K562 (cell line): Measurements from ENCODE around the gene VEGFB. TPM values are rescaled to one million over a fixed set of nuclear protein-coding genes. Genes with fewer than 3 reads are reported as not detected.

Experiments used
- ADNP ChIP-seq: fragments of 200-800 bp; sonication (Bioruptor generic); IDR thresholded peaks from 2 replicates; pipeline ENCODE4 v1.6.1; 2016; ENCODE audit warnings: missing genetic modification characterization, missing compliant biosample characterization
- ATF2 ChIP-seq: sonication (generic); formaldehyde crosslinking; IDR thresholded peaks from 2 replicates; pipeline ENCODE4 v1.8.1; 2022; ENCODE audit warnings: missing genetic modification reagents
- CAMTA2 ChIP-seq: fragments of 250-450 bp; sonication (Bioruptor Pico); conservative IDR thresholded peaks from 2 replicates; pipeline ENCODE4 v1.5.1; 2022
- CXXC5 ChIP-seq: fragments of 250-450 bp; sonication (Bioruptor Pico); IDR thresholded peaks from 2 replicates; pipeline ENCODE4 v1.8.0; 2022; ENCODE audit warnings: inconsistent platforms, mild to moderate bottlenecking, moderate library complexity
- E2F4 ChIP-seq: sonication (generic); formaldehyde crosslinking; IDR thresholded peaks from 2 replicates; pipeline ENCODE4 v1.8.0; 2022; ENCODE audit warnings: mild to moderate bottlenecking, low read depth, missing genetic modification reagents
- E2F6 ChIP-seq, 2 experiments: IDR thresholded peaks; 2 replicates each; pipeline ENCODE4 v1.6.1; 2011; ENCODE audit warnings: borderline replicate concordance in 1 of 2, control low read depth in 1 of 2, low read depth in 1 of 2, low read length in 1 of 2, mild to moderate bottlenecking in 1 of 2, mixed read lengths in 1 of 2, moderate library complexity in 1 of 2; ENCODE audit not compliant: insufficient read depth in 1 of 2, insufficient read length in 1 of 2, poor library complexity in 1 of 2, severe bottlenecking in 1 of 2; ENCODE audit errors: extremely low read depth in 1 of 2
- EP300 ChIP-seq: IDR thresholded peaks from 2 replicates; pipeline ENCODE4 v1.6.1; 2012; ENCODE audit warnings: low read length, improper control_type of control experiment
- ESRRA ChIP-seq: fragments of 450-650 bp; IDR thresholded peaks from 2 replicates; pipeline ENCODE4 v1.6.1; 2014; ENCODE audit warnings: low read depth, mild to moderate bottlenecking, moderate library complexity, borderline replicate concordance
- FOXA3 ChIP-seq, 2 experiments: fragments of 450-650 bp in 1 of 2; sonication (generic) in 1 of 2; formaldehyde crosslinking; IDR thresholded peaks in 1 of 2; conservative IDR thresholded peaks in 1 of 2; 2 replicates each; pipeline versions ENCODE4 v1.4.0 to v1.8.0; 2020 to 2022; ENCODE audit warnings: mild to moderate bottlenecking in 2 of 2, missing genetic modification reagents in 1 of 2
- FOXP1 ChIP-seq: sonication (generic); formaldehyde crosslinking; IDR thresholded peaks from 2 replicates; pipeline ENCODE4 v1.8.0; 2022; ENCODE audit warnings: mild to moderate bottlenecking, missing genetic modification reagents
- GATAD2B ChIP-seq: fragments of 450-650 bp; IDR thresholded peaks from 2 replicates; pipeline ENCODE4 v1.6.1; 2017; ENCODE audit warnings: mild to moderate bottlenecking, borderline replicate concordance
- HINFP ChIP-seq: fragments of 450-650 bp; conservative IDR thresholded peaks from 2 replicates; pipeline ENCODE4 v1.6.1; 2016; ENCODE audit warnings: missing genetic modification characterization, low read depth, mild to moderate bottlenecking, control low read depth, missing compliant biosample characterization
- NFIX ChIP-seq: fragments of 250-450 bp; sonication (Bioruptor Pico); IDR thresholded peaks from 2 replicates; pipeline ENCODE4 v1.4.0; 2020; ENCODE audit warnings: low read depth, mild to moderate bottlenecking, moderate library complexity
- NR4A1 ChIP-seq, 2 experiments: fragments of 250-450 bp in 1 of 2; fragments of 450-650 bp in 1 of 2; sonication (Bioruptor Pico) in 1 of 2; IDR thresholded peaks; 2 replicates each; pipeline versions ENCODE4 v1.4.0 to v1.6.1; 2016 to 2020; ENCODE audit warnings: mild to moderate bottlenecking in 2 of 2, missing compliant biosample characterization in 1 of 2, missing genetic modification characterization in 1 of 2, moderate library complexity in 1 of 2
- PCBP2 ChIP-seq: fragments of 200-400 bp; formaldehyde crosslinking; IDR thresholded peaks from 2 replicates; pipeline ENCODE4 v1.6.1; 2018; ENCODE audit warnings: low read length, low read depth, mild to moderate bottlenecking, moderate library complexity; ENCODE audit not compliant: poor library complexity, severe bottlenecking
- PURB ChIP-seq: sonication (generic); formaldehyde crosslinking; IDR thresholded peaks from 2 replicates; pipeline ENCODE4 v1.9.0; 2021; ENCODE audit warnings: low read depth, mild to moderate bottlenecking, missing genetic modification reagents
- PYGO2 ChIP-seq: fragments of 450-650 bp; IDR thresholded peaks from 2 replicates; pipeline ENCODE4 v1.6.1; 2016; ENCODE audit warnings: mild to moderate bottlenecking, missing genetic modification characterization, moderate library complexity, missing compliant biosample characterization
- RFX7 ChIP-seq: fragments of 250-450 bp; sonication (Bioruptor Pico); IDR thresholded peaks from 2 replicates; pipeline ENCODE4 v1.5.1; 2021; ENCODE audit warnings: mild to moderate bottlenecking
- SLC30A9 ChIP-seq: fragments of 250-450 bp; sonication (Bioruptor Pico); IDR thresholded peaks from 2 replicates; pipeline ENCODE4 v1.8.0; 2022; ENCODE audit warnings: mild to moderate bottlenecking, moderate library complexity
- SOX6 ChIP-seq: fragments of 450-650 bp; IDR thresholded peaks from 2 replicates; pipeline ENCODE4 v1.6.1; 2014; ENCODE audit warnings: mild to moderate bottlenecking
- ZNF143 ChIP-seq: sonication (generic); formaldehyde crosslinking; IDR thresholded peaks from 2 replicates; pipeline ENCODE4 v1.9.0; 2022; ENCODE audit warnings: mild to moderate bottlenecking, missing genetic modification reagents
- ZNF444 ChIP-seq: fragments of 250-450 bp; sonication (Bioruptor Pico); IDR thresholded peaks from 2 replicates; pipeline ENCODE4 v1.4.0; 2020; ENCODE audit warnings: mild to moderate bottlenecking, moderate library complexity
- ZNF79 ChIP-seq: fragments of 250-450 bp; sonication (Bioruptor Pico); IDR thresholded peaks from 2 replicates; pipeline ENCODE4 v1.4.0; 2020; ENCODE audit warnings: low read depth, mild to moderate bottlenecking, moderate library complexity
- polyA plus RNA-seq, 8 experiments: library from polyadenylated mRNA; depleted of rRNA in 4 of 8; stranded (reverse) in 5 of 8; unstranded in 3 of 8; fragments of >200 nt; fragmentation: Nextera tagmentation in 2 of 8; fragmentation: Illumina TruSeq in 1 of 8; extraction: Ambion mirVana in 2 of 8; extraction: Trizol in 1 of 8; gene quantifications; 2 replicates each; pipeline versions ENCODE4 v1.2.1 to v1.2.3, GENCODE V29; 2011 to 2014; ENCODE audit warnings: inconsistent platforms in 1 of 8, missing spikeins in 1 of 8
- total RNA-seq, 7 experiments: library from RNA; depleted of rRNA in 6 of 7; stranded (reverse); fragments of >200 nt in 6 of 7; fragmentation: Illumina TruSeq in 2 of 7; extraction: Trizol in 2 of 7; gene quantifications; 2 replicates each; pipeline versions ENCODE4 v1.2.1 to v1.2.3, GENCODE V29; 2011 to 2021; ENCODE audit warnings: low replicate concordance in 1 of 7

Gene VEGFB
- total and polyA plus RNA-seq, 9 of the 15 experiments (the other 6 are each of a cell fraction or from before 2014, with no cell fraction given): 11.0 to 83.4 (median 25.7) TPM

- TF ChIP-seq E2F6 (IDR thresholded peaks at IDR 0.05; ENCODE audit: borderline replicate concordance in 1 of 2, extremely low read depth in 1 of 2, insufficient read depth in 1 of 2, insufficient read length in 1 of 2, low read depth in 1 of 2, low read length in 1 of 2, poor library complexity in 1 of 2, severe bottlenecking in 1 of 2): peak in 1 of 2 experiments; percentile 46
- TF ChIP-seq ADNP (tag): no peak
- TF ChIP-seq E2F4 (CRISPR knock-in tag): no peak; the same call in 1 of the 2 replicates
- no peak for TF ChIP-seq PURB (CRISPR knock-in tag)
- TF ChIP-seq ATF2 (CRISPR knock-in tag): no peak
- no peak for TF ChIP-seq PYGO2 (tag)
- TF ChIP-seq ESRRA: peak; percentile 62
- peak; percentile 88; the same call in 1 of the 2 replicates for TF ChIP-seq FOXP1
- peak; percentile 57; the same call in 1 of the 2 replicates for TF ChIP-seq GATAD2B
- no peak for TF ChIP-seq ZNF79
- TF ChIP-seq EP300: no peak
- TF ChIP-seq HINFP (tag): no peak
- no peak for TF ChIP-seq PCBP2
- no peak for TF ChIP-seq NFIX (CRISPR knock-in tag)
- TF ChIP-seq ZNF444: no peak
- TF ChIP-seq CXXC5 (CRISPR knock-in tag): no peak
- no peak for TF ChIP-seq SLC30A9 (CRISPR knock-in tag)
- 0 out of 4 replicates have a peak, but pooled peaks of 1 of the 2 experiments have one; percentile 52 for TF ChIP-seq FOXA3 (CRISPR knock-in tag; conservative IDR thresholded peaks at IDR 0.05 in 1 of 2, IDR thresholded peaks at IDR 0.05 in 1 of 2)
- TF ChIP-seq CAMTA2 (CRISPR knock-in tag): no peak
- TF ChIP-seq RFX7 (CRISPR knock-in tag): no peak
- no peak for TF ChIP-seq SOX6
- TF ChIP-seq ZNF143: 0 out of 2 replicates have a peak, but pooled peaks have one; percentile 43
- TF ChIP-seq NR4A1 (CRISPR knock-in tag; IDR thresholded peaks at IDR 0.05): no peak
- TF ChIP-seq NR4A1 (tag; IDR thresholded peaks at IDR 0.05): no peak
These were observed 7.8 kb upstream of the VEGFB start (continued) for GRCh38 chr11:64226507-64227051.
